ENCODE results near the gene STAB1.

STAB1 gene

GRCh38 chr3:52557011-52557960, 62.1 kb downstream of the STAB1 start:
- no peak overlapping the region for H3K27ac ChIP-seq
- H3K27me3 ChIP-seq (replicated peaks), result no peaks in the 10 kb centered on the region
- no peak for DNase-seq
- peaks cover 43% of the 10 kb centered on the region for H3K36me3 ChIP-seq (replicated peaks)
- in situ Hi-C loops (cut with HindIII; ENCODE audit: low pct_ligation_motif_present, low sequenced_read_pairs), result no loop called here
- no peak overlapping the region for H3K4me3 ChIP-seq (ENCODE audit: low read depth, low read length)
- TF ChIP-seq CTCF (IDR thresholded peaks at IDR 0.05; ENCODE audit: low read depth, low read length, missing control alignments), result no peak

- Histone ChIP-seq H3K27me3 (replicated peaks) (no peaks in the 10 kb centered on the region), H3K4me3 (ENCODE audit: low read depth, low read length) (no peak overlapping the region), H3K36me3 (replicated peaks) (peaks cover 46% of the 10 kb centered on the region), H3K27ac (no peak overlapping the region)
- in situ Hi-C loops (cut with HindIII; ENCODE audit: low pct_ligation_motif_present, low sequenced_read_pairs), result no loop called here
- no peak for DNase-seq
- no peak for TF ChIP-seq CTCF (IDR thresholded peaks at IDR 0.05; ENCODE audit: low read depth, low read length, missing control alignments)
These were observed 63.3 kb downstream of the STAB1 start for GRCh38 chr3:52558436-52558835.

- no peak overlapping the region for H3K27ac ChIP-seq
- in situ Hi-C loops (cut with HindIII; ENCODE audit: low pct_ligation_motif_present, low sequenced_read_pairs), result no loop called here
- no peaks in the 10 kb centered on the region for H3K27me3 ChIP-seq (replicated peaks)
- no peak for TF ChIP-seq CTCF (IDR thresholded peaks at IDR 0.05; ENCODE audit: low read depth, low read length, missing control alignments)
- H3K4me3 ChIP-seq (ENCODE audit: low read depth, low read length), result no peak overlapping the region
- no peak for DNase-seq
- peaks cover 38% of the 10 kb centered on the region for H3K36me3 ChIP-seq (replicated peaks)
These were observed 66.0 kb downstream of the STAB1 start for GRCh38 chr3:52561028-52561747.

- H3K36me3 ChIP-seq (replicated peaks), result peaks cover 24% of the 10 kb centered on the region
- H3K4me3 ChIP-seq (ENCODE audit: low read depth, low read length), result no peak overlapping the region
- in situ Hi-C loops (cut with HindIII; ENCODE audit: low pct_ligation_motif_present, low sequenced_read_pairs), result no loop called here
- no peak for DNase-seq
- no peaks in the 10 kb centered on the region for H3K27me3 ChIP-seq (replicated peaks)
- no peak for TF ChIP-seq CTCF (IDR thresholded peaks at IDR 0.05; ENCODE audit: low read depth, low read length, missing control alignments)
- no peak overlapping the region for H3K27ac ChIP-seq
These were observed 68.8 kb downstream of the STAB1 start for GRCh38 chr3:52563984-52564383.

- TF ChIP-seq CTCF (IDR thresholded peaks at IDR 0.05; ENCODE audit: low read depth, low read length, missing control alignments), result no peak
- peaks cover 11% of the 10 kb centered on the region for H3K36me3 ChIP-seq (replicated peaks)
- H3K27ac ChIP-seq, result no peak overlapping the region
- in situ Hi-C loops (cut with HindIII; ENCODE audit: low pct_ligation_motif_present, low sequenced_read_pairs), result no loop called here
- no peak for DNase-seq
- H3K27me3 ChIP-seq (replicated peaks), result no peaks in the 10 kb centered on the region
- no peak overlapping the region for H3K4me3 ChIP-seq (ENCODE audit: low read depth, low read length)
These were observed 72.9 kb downstream of the STAB1 start for GRCh38 chr3:52568069-52568468.

Data from brain microvascular endothelial cell (primary cell).